ENCODE results near the gene RTL1.

The RTL1 gene

DNA sequence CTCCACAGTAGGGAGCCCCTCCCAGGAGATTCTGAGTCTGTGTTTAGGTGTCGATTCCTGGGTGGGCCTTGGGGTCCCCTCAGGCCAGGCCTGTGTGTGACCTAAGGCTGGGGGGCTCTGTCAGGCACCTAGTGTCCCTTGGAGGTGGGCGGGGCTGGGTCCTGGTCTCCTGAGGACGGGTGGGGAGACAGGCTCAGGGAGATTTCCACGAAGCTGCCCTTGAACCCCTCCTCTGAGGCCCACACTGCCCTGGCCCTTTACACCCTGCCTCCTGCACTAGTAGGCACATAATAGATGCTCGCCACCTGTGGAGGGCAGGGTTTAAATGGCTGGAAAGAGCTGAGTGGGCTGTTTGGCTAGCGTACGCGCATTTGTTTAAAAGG, 44.7 kb downstream of the RTL1 start:
- TF ChIP-seq FOXK2 (IDR thresholded peaks at IDR 0.05): no peak
- no peak for TF ChIP-seq CTBP1 (IDR thresholded peaks at IDR 0.05; ENCODE audit: borderline replicate concordance)
- TF ChIP-seq TARDBP (IDR thresholded peaks at IDR 0.05): no peak
- no peak for TF ChIP-seq ZNF384 (IDR thresholded peaks at IDR 0.05)
- TF ChIP-seq, protein P1, sequence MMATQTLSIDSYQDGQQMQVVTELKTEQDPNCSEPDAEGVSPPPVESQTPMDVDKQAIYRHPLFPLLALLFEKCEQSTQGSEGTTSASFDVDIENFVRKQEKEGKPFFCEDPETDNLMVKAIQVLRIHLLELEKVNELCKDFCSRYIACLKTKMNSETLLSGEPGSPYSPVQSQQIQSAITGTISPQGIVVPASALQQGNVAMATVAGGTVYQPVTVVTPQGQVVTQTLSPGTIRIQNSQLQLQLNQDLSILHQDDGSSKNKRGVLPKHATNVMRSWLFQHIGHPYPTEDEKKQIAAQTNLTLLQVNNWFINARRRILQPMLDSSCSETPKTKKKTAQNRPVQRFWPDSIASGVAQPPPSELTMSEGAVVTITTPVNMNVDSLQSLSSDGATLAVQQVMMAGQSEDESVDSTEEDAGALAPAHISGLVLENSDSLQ (IDR thresholded peaks at IDR 0.05): no peak
- TF ChIP-seq BHLHE40 (IDR thresholded peaks at IDR 0.05; ENCODE audit: borderline replicate concordance): no peak
- no peak for TF ChIP-seq SUZ12 (IDR thresholded peaks at IDR 0.05)
- TF ChIP-seq FOXM1 (IDR thresholded peaks at IDR 0.05; ENCODE audit: borderline replicate concordance): no peak
- TF ChIP-seq HDGF (IDR thresholded peaks at IDR 0.05; ENCODE audit: borderline replicate concordance): no peak
- POLR2A ChIA-PET: no interaction called here
- CTCF ChIA-PET: no interaction called here
- DNase-seq (ENCODE audit: extremely low spot score): no peak

DNA sequence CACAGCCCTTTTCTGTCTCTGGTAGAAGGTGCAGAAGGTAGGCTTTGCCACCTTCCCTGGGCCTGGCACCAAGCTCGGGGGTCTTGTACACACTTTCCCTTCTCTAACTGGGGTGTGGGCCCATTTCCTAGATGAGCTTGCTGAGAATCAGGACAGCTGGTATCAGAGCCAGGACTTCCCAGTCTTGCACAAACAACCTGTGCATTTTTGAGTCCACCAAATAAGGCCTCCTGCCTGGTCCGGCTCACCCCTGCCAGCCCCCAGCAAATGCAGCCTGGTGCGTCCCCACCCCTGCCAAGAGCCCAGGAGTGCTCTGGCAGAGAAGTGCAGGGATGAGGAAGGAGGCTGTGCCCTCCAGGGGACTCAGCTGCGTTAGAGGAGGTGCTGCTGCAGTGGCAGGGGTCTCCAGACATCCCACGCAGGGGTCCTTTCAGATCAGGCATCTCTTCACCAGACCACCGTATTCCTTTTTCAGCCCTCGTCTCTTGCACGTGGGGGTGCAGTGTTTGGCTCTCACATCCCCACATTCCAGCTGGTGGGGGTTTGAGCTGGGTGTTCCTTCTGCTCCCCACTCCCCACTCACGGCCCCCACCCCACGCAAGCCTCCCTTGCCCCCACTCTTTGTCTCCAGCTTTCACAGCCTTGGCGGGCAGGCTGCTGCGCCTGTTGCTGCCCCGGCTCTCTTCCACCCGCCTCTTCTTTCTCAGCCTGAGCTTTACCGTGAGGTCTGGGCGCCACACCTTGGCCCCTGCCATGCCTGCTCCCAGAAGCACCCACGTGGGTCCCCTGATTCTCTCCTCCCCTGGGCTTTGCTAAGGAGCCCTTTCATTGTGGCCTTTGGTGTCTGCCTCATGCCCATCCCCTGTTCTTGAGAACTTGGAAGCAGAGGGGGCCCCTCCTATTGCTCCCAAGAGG, 45.3 kb downstream of the RTL1 start:
- TF ChIP-seq ARNT (IDR thresholded peaks at IDR 0.05) (no peak), NFRKB (IDR thresholded peaks at IDR 0.05) (no peak), SUZ12 (IDR thresholded peaks at IDR 0.05) (no peak), TARDBP (IDR thresholded peaks at IDR 0.05) (no peak), CTBP1 (IDR thresholded peaks at IDR 0.05; ENCODE audit: borderline replicate concordance) (no peak), BHLHE40 (IDR thresholded peaks at IDR 0.05; ENCODE audit: borderline replicate concordance) (no peak), FOXA1 (IDR thresholded peaks at IDR 0.05) (no peak), FOXK2 (IDR thresholded peaks at IDR 0.05) (no peak), HDGF (IDR thresholded peaks at IDR 0.05; ENCODE audit: borderline replicate concordance) (no peak), ZNF384 (IDR thresholded peaks at IDR 0.05) (no peak), LEF1 (IDR thresholded peaks at IDR 0.05; ENCODE audit: borderline replicate concordance) (no peak), L3MBTL2 (conservative IDR thresholded peaks at IDR 0.05) (no peak), SP1 (IDR thresholded peaks at IDR 0.05) (no peak), ELF4 (IDR thresholded peaks at IDR 0.05) (no peak), FOXM1 (IDR thresholded peaks at IDR 0.05; ENCODE audit: borderline replicate concordance) (no peak)
- TF ChIP-seq, protein P1 (IDR thresholded peaks at IDR 0.05): no peak
- no peak for DNase-seq (ENCODE audit: extremely low spot score)
- ChIA-PET CTCF (no interaction called here), POLR2A (no interaction called here)

DNA sequence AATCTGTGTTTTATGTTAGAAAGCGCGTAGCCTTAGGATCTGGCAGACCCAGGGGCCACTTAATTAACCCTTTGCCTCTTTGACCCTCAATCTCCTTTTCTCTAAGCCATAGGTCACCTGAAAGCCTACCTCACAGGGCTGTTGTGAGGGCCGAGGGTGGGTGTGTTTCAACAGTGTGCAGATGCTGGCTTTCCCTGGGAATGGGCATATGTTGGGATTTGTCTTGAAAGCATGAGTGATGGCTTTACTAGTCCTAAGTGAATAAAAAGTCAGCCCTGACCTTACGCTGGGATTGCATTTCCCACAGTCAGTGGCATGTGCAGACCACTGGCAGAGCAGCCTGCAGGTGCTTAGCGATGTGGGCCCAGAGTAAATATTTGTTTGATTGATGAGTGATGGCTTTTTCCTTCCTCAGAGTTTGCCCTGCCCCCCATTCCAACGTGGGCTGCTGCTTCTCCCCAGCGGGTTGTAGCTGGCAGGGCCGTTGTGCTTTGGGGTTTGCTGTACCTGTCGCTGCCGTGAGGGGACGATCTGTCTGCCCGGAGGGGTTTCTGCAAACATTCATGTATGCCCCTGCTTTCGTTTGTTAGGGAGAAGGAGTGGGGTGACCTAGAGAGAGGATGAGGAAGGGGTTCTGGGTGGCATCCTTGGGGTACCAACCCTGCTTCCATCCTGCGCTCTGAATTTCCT, 46.1 kb downstream of the RTL1 start:
- no peak for TF ChIP-seq SP1 (IDR thresholded peaks at IDR 0.05)
- TF ChIP-seq FOXM1 (IDR thresholded peaks at IDR 0.05; ENCODE audit: borderline replicate concordance): no peak
- TF ChIP-seq ELF4 (IDR thresholded peaks at IDR 0.05): no peak
- TF ChIP-seq ZNF384 (IDR thresholded peaks at IDR 0.05): no peak
- no peak for TF ChIP-seq HDGF (IDR thresholded peaks at IDR 0.05; ENCODE audit: borderline replicate concordance)
- no peak for TF ChIP-seq BHLHE40 (IDR thresholded peaks at IDR 0.05; ENCODE audit: borderline replicate concordance)
- TF ChIP-seq NFRKB (IDR thresholded peaks at IDR 0.05): no peak
- TF ChIP-seq SUZ12 (IDR thresholded peaks at IDR 0.05): no peak
- TF ChIP-seq CTBP1 (IDR thresholded peaks at IDR 0.05; ENCODE audit: borderline replicate concordance): no peak
- TF ChIP-seq, protein P1 (IDR thresholded peaks at IDR 0.05): no peak
- TF ChIP-seq LEF1 (IDR thresholded peaks at IDR 0.05; ENCODE audit: borderline replicate concordance): no peak
- DNase-seq (ENCODE audit: extremely low spot score): no peak
- ChIA-PET CTCF (no interaction called here), POLR2A (no interaction called here)

DNA sequence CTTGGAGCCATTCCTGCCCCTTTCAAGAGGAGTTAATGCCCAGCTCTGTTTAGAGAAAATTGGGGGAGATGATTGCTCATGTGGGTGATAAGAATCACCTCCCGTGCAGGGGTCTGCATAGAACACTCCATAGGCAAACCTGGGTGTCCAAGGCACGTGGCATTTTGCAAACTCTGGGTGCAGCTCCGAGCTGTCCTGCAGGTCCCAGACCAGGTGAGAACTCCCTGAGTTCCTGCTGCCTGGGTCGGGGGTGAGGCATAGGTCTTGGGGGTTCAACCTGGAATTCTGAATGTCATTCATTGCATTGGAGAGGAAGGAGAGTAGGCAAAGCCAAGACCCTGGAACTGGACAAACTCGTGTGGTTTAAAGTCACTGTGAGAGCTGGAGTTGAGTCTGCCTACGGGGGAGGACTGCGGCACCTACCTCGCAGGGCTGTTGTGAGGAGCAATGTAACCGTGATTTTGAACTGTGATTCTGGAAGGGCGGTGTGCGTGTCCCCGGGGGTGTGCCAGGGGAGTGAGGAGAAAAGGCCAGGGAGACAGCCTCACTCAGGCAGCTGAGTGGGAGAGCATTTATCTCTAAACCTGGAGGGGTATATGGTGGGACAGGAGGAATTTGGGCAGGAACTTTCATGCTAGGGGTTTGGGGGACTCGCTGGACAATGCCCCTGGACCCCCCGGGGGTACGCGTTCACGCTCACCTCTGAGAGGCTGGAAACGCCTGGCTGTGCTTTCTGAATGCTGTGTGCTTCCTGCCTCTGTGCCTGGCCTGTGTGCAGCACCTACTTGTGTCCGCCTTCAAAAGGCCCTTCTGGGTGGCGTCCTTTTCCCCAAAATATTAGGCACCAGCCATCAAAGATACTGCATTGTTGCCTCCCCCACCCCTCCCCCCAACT, 47.2 kb downstream of the RTL1 start:
- TF ChIP-seq TARDBP (IDR thresholded peaks at IDR 0.05) (no peak), FOXK2 (IDR thresholded peaks at IDR 0.05) (no peak), SP1 (IDR thresholded peaks at IDR 0.05) (no peak), CTBP1 (IDR thresholded peaks at IDR 0.05; ENCODE audit: borderline replicate concordance) (no peak), ZNF384 (IDR thresholded peaks at IDR 0.05) (no peak), LEF1 (IDR thresholded peaks at IDR 0.05; ENCODE audit: borderline replicate concordance) (no peak), BHLHE40 (IDR thresholded peaks at IDR 0.05; ENCODE audit: borderline replicate concordance) (no peak), ELF4 (IDR thresholded peaks at IDR 0.05) (no peak), NFRKB (IDR thresholded peaks at IDR 0.05) (no peak)
- TF ChIP-seq, protein P1 (IDR thresholded peaks at IDR 0.05): no peak
- CTCF ChIA-PET: interaction anchor here (1.4 kb wide), 1 partner anchor 46 kb away, joined by 4 read pairs; no protein-coding TSS in a partner anchor
- DNase-seq (ENCODE audit: extremely low spot score): no peak
- POLR2A ChIA-PET: no interaction called here
